Breast epithelium (tissue), 3 donors: Measurements from ENCODE around the gene YWHAH.

Experiments
- POLR2A ChIP-seq: fragments of 450-650 bp; IDR thresholded peaks from one replicate; pipeline ENCODE4 v1.6.1; 2016; ENCODE audit warnings: antibody characterized with exemption, mild to moderate bottlenecking, moderate library complexity
- POLR2AphosphoS5 ChIP-seq, 3 donors: sonication (generic); formaldehyde crosslinking; IDR thresholded peaks; one replicate each; pipeline ENCODE4 v1.6.1; 2017; ENCODE audit warnings: antibody characterized with exemption in 3 of 3
- TF ChIP-seq, protein P1 (sequence below), 3 donors: fragments of 450-650 bp; IDR thresholded peaks; one replicate each; pipeline ENCODE4 v1.5.1; 2016 to 2017; ENCODE audit warnings: antibody characterized with exemption in 3 of 3, mild to moderate bottlenecking in 3 of 3, moderate library complexity in 3 of 3

DNA sequence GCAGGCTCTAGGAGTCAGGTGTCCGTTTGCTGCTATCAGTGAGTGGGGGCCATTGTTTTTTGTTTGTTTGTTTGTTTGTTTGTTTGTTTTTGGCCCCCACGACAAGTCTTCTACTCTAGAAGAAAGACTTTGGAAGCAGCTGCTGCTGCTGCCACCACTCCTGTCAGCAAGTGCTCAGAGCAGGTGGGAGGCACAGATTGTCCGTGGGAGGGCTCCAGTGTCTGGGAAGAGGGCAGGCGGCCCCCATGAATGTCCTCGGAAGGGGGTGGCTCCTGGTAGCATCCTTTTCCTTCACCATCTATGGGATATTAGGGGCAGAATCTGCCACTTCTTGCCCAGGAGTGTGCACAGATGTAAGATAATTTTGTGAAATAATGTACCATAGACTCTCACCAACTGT lies 37.8 kb upstream of the YWHAH start:
- TF ChIP-seq, protein P1, sequence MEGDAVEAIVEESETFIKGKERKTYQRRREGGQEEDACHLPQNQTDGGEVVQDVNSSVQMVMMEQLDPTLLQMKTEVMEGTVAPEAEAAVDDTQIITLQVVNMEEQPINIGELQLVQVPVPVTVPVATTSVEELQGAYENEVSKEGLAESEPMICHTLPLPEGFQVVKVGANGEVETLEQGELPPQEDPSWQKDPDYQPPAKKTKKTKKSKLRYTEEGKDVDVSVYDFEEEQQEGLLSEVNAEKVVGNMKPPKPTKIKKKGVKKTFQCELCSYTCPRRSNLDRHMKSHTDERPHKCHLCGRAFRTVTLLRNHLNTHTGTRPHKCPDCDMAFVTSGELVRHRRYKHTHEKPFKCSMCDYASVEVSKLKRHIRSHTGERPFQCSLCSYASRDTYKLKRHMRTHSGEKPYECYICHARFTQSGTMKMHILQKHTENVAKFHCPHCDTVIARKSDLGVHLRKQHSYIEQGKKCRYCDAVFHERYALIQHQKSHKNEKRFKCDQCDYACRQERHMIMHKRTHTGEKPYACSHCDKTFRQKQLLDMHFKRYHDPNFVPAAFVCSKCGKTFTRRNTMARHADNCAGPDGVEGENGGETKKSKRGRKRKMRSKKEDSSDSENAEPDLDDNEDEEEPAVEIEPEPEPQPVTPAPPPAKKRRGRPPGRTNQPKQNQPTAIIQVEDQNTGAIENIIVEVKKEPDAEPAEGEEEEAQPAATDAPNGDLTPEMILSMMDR (IDR thresholded peaks at IDR 0.05), result no peak
- TF ChIP-seq POLR2A (no peak), POLR2AphosphoS5 (IDR thresholded peaks at IDR 0.05) (no peak)
